Measurements from ENCODE around the gene LYL1. TPM values are rescaled to one million over a fixed set of nuclear protein-coding genes. Genes with fewer than 3 reads are reported as not detected.

Gene LYL1
- total and polyA plus RNA-seq, 5 donors from 2014 or later: 6.5 to 14.2 (median 8.0) TPM

GRCh38 chr19:13133241-13133870, 30.7 kb upstream of the LYL1 start:
- Mint-ChIP-seq H3K4me1 (peaks cover 6 to 31% (median 19%) of the 10 kb centered on the region in 4 donors), H3K36me3 (peaks cover 8% of the 10 kb centered on the region), H3K4me3 (peak overlapping the region in 1 of 4 donors; percentile 44), H3K27me3 (no peaks in the 10 kb centered on the region), H3K27ac (peak overlapping the region in 2 of 3 donors; percentile 83 to 92), H3K9me3 (no peaks in the 10 kb centered on the region)
- Histone ChIP-seq H3K27ac (ENCODE audit: insufficient read depth, low read length, poor library complexity, severe bottlenecking) (no peak overlapping the region), H3K27me3 (ENCODE audit: control insufficient read depth, insufficient read depth, low read length) (no peaks in the 10 kb centered on the region), H3K4me3 (ENCODE audit: low read depth, low read length) (no peak overlapping the region), H3K9me3 (ENCODE audit: control insufficient read depth in 2 of 2, low read length in 2 of 2) (no peaks in the 10 kb centered on the region), H3K4me1 (ENCODE audit: control insufficient read depth, insufficient read depth, low read length, poor library complexity, severe bottlenecking) (peaks cover 20% of the 10 kb centered on the region), H3K36me3 (ENCODE audit: control insufficient read depth, insufficient read depth, low read length) (peaks cover 19% of the 10 kb centered on the region)
- no peak for ATAC-seq (ENCODE audit: low read depth in 2 of 2)
- DNase-seq: no peak

- Mint-ChIP-seq H3K4me1 (peaks cover 6 to 37% (median 23%) of the 10 kb centered on the region in 4 donors), H3K27ac (peak overlapping the region; percentile 83 to 92 (median 92)), H3K9me3 (no peaks in the 10 kb centered on the region), H3K27me3 (no peaks in the 10 kb centered on the region), H3K36me3 (peaks cover 4% of the 10 kb centered on the region), H3K4me3 (peak overlapping the region; percentile 37 to 69 (median 48))
- peaks cover 12% of the 10 kb centered on the region for H3K36me3 ChIP-seq (ENCODE audit: control insufficient read depth, insufficient read depth, low read length)
- H3K4me1 ChIP-seq (ENCODE audit: control insufficient read depth, insufficient read depth, low read length, poor library complexity, severe bottlenecking): peaks cover 20% of the 10 kb centered on the region
- ATAC-seq (ENCODE audit: low read depth in 2 of 2) (peak; percentile 90), DNase-seq (peak in 2 of 3 donors; percentile 45 to 73)
- H3K27ac ChIP-seq (ENCODE audit: insufficient read depth, low read length, poor library complexity, severe bottlenecking): peak overlapping the region; percentile 56
- H3K9me3 ChIP-seq (ENCODE audit: control insufficient read depth in 2 of 2, low read length in 2 of 2): no peaks in the 10 kb centered on the region
- H3K27me3 ChIP-seq (ENCODE audit: control insufficient read depth, insufficient read depth, low read length): no peaks in the 10 kb centered on the region
- peak overlapping the region; percentile 44 for H3K4me3 ChIP-seq (ENCODE audit: low read depth, low read length)
Measured at GRCh38 chr19:13132471-13133180, 30.0 kb upstream of the LYL1 start.

- H3K4me1 ChIP-seq (ENCODE audit: control insufficient read depth, insufficient read depth, low read length, poor library complexity, severe bottlenecking): peaks cover 20% of the 10 kb centered on the region
- no peak overlapping the region for H3K27ac ChIP-seq (ENCODE audit: insufficient read depth, low read length, poor library complexity, severe bottlenecking)
- H3K4me3 ChIP-seq (ENCODE audit: low read depth, low read length): no peak overlapping the region
- DNase-seq (no peak), ATAC-seq (ENCODE audit: low read depth in 2 of 2) (no peak)
- peak overlapping the region in 2 of 3 donors; percentile 27 to 69 for H3K27ac Mint-ChIP-seq
- peaks cover 3% of the 10 kb centered on the region for H3K36me3 ChIP-seq (ENCODE audit: control insufficient read depth, insufficient read depth, low read length)
- H3K9me3 ChIP-seq (ENCODE audit: control insufficient read depth in 2 of 2, low read length in 2 of 2): no peaks in the 10 kb centered on the region
- no peaks in the 10 kb centered on the region for H3K27me3 ChIP-seq (ENCODE audit: control insufficient read depth, insufficient read depth, low read length)
- H3K4me1 Mint-ChIP-seq: peaks cover 6 to 37% (median 24%) of the 10 kb centered on the region in 4 donors
- H3K4me3 Mint-ChIP-seq: no peak overlapping the region
- H3K36me3 Mint-ChIP-seq: no peaks in the 10 kb centered on the region
- no peaks in the 10 kb centered on the region for H3K9me3 Mint-ChIP-seq
- H3K27me3 Mint-ChIP-seq: no peaks in the 10 kb centered on the region
Measured at GRCh38 chr19:13130886-13131490, 28.3 kb upstream of the LYL1 start.

- DNase-seq: no peak
- no peaks in the 10 kb centered on the region for H3K36me3 Mint-ChIP-seq
- no peak overlapping the region for H3K4me3 Mint-ChIP-seq
- H3K27me3 Mint-ChIP-seq: no peaks in the 10 kb centered on the region
- ATAC-seq (ENCODE audit: low read depth in 2 of 2): no peak
- H3K27ac Mint-ChIP-seq: peak overlapping the region in 1 of 3 donors; percentile 9
- no peaks in the 10 kb centered on the region for H3K27me3 ChIP-seq (ENCODE audit: control insufficient read depth, insufficient read depth, low read length)
- H3K9me3 ChIP-seq (ENCODE audit: control insufficient read depth in 2 of 2, low read length in 2 of 2): no peaks in the 10 kb centered on the region
- no peak overlapping the region for H3K4me3 ChIP-seq (ENCODE audit: low read depth, low read length)
- H3K4me1 ChIP-seq (ENCODE audit: control insufficient read depth, insufficient read depth, low read length, poor library complexity, severe bottlenecking): peaks cover 20% of the 10 kb centered on the region
- no peak overlapping the region for H3K27ac ChIP-seq (ENCODE audit: insufficient read depth, low read length, poor library complexity, severe bottlenecking)
- no peaks in the 10 kb centered on the region for H3K9me3 Mint-ChIP-seq
- no peaks in the 10 kb centered on the region for H3K36me3 ChIP-seq (ENCODE audit: control insufficient read depth, insufficient read depth, low read length)
- peaks cover 6 to 40% (median 24%) of the 10 kb centered on the region in 4 donors for H3K4me1 Mint-ChIP-seq
Measured at GRCh38 chr19:13129384-13129783, 26.7 kb upstream of the LYL1 start.

GRCh38 chr19:13128583-13128982, 25.9 kb upstream of the LYL1 start:
- no peaks in the 10 kb centered on the region for H3K27me3 Mint-ChIP-seq
- H3K4me3 Mint-ChIP-seq: no peak overlapping the region
- no peaks in the 10 kb centered on the region for H3K36me3 Mint-ChIP-seq
- Histone ChIP-seq H3K27me3 (ENCODE audit: control insufficient read depth, insufficient read depth, low read length) (no peaks in the 10 kb centered on the region), H3K27ac (ENCODE audit: insufficient read depth, low read length, poor library complexity, severe bottlenecking) (no peak overlapping the region), H3K9me3 (ENCODE audit: control insufficient read depth in 2 of 2, low read length in 2 of 2) (no peaks in the 10 kb centered on the region), H3K4me3 (ENCODE audit: low read depth, low read length) (no peak overlapping the region), H3K36me3 (ENCODE audit: control insufficient read depth, insufficient read depth, low read length) (no peaks in the 10 kb centered on the region), H3K4me1 (ENCODE audit: control insufficient read depth, insufficient read depth, low read length, poor library complexity, severe bottlenecking) (peaks cover 20% of the 10 kb centered on the region)
- DNase-seq (no peak), ATAC-seq (ENCODE audit: low read depth in 2 of 2) (no peak)
- H3K4me1 Mint-ChIP-seq: peaks cover 6 to 41% (median 26%) of the 10 kb centered on the region in 4 donors
- H3K27ac Mint-ChIP-seq: no peak overlapping the region
- no peaks in the 10 kb centered on the region for H3K9me3 Mint-ChIP-seq

GRCh38 chr19:13127811-13128575, 25.3 kb upstream of the LYL1 start:
- Histone ChIP-seq H3K36me3 (ENCODE audit: control insufficient read depth, insufficient read depth, low read length) (no peaks in the 10 kb centered on the region), H3K9me3 (ENCODE audit: control insufficient read depth in 2 of 2, low read length in 2 of 2) (no peaks in the 10 kb centered on the region), H3K27ac (ENCODE audit: insufficient read depth, low read length, poor library complexity, severe bottlenecking) (no peak overlapping the region), H3K27me3 (ENCODE audit: control insufficient read depth, insufficient read depth, low read length) (no peaks in the 10 kb centered on the region), H3K4me3 (ENCODE audit: low read depth, low read length) (no peak overlapping the region), H3K4me1 (ENCODE audit: control insufficient read depth, insufficient read depth, low read length, poor library complexity, severe bottlenecking) (peaks cover 15% of the 10 kb centered on the region)
- DNase-seq (no peak), ATAC-seq (ENCODE audit: low read depth in 2 of 2) (no peak)
- H3K27me3 Mint-ChIP-seq: no peaks in the 10 kb centered on the region
- no peaks in the 10 kb centered on the region for H3K36me3 Mint-ChIP-seq
- no peaks in the 10 kb centered on the region for H3K9me3 Mint-ChIP-seq
- peaks cover 6 to 38% (median 24%) of the 10 kb centered on the region in 4 donors for H3K4me1 Mint-ChIP-seq
- peak overlapping the region in 2 of 3 donors; percentile 67 to 82 for H3K27ac Mint-ChIP-seq
- no peak overlapping the region for H3K4me3 Mint-ChIP-seq

GRCh38 chr19:13127051-13127450, 24.4 kb upstream of the LYL1 start:
- Mint-ChIP-seq H3K4me3 (peak overlapping the region in 1 of 4 donors; percentile 54), H3K4me1 (peaks cover 0 to 38% (median 22%) of the 10 kb centered on the region in 4 donors), H3K36me3 (no peaks in the 10 kb centered on the region), H3K27ac (no peak overlapping the region), H3K9me3 (no peaks in the 10 kb centered on the region), H3K27me3 (no peaks in the 10 kb centered on the region)
- no peak for DNase-seq
- ATAC-seq (ENCODE audit: low read depth in 2 of 2): no peak
- Histone ChIP-seq H3K4me1 (ENCODE audit: control insufficient read depth, insufficient read depth, low read length, poor library complexity, severe bottlenecking) (peaks cover 5% of the 10 kb centered on the region), H3K9me3 (ENCODE audit: control insufficient read depth in 2 of 2, low read length in 2 of 2) (no peaks in the 10 kb centered on the region), H3K27me3 (ENCODE audit: control insufficient read depth, insufficient read depth, low read length) (no peaks in the 10 kb centered on the region), H3K27ac (ENCODE audit: insufficient read depth, low read length, poor library complexity, severe bottlenecking) (no peak overlapping the region), H3K36me3 (ENCODE audit: control insufficient read depth, insufficient read depth, low read length) (no peaks in the 10 kb centered on the region), H3K4me3 (ENCODE audit: low read depth, low read length) (no peak overlapping the region)
